Measurements from ENCODE around the gene NDNF. TPM values are rescaled to one million over a fixed set of nuclear protein-coding genes. Genes with fewer than 3 reads are reported as not detected.

The NDNF gene
- total and polyA plus RNA-seq, 2 donors (not counting 1 experiment from before 2014, with no cell fraction given) = 6.4 to 9.6 TPM

DNA sequence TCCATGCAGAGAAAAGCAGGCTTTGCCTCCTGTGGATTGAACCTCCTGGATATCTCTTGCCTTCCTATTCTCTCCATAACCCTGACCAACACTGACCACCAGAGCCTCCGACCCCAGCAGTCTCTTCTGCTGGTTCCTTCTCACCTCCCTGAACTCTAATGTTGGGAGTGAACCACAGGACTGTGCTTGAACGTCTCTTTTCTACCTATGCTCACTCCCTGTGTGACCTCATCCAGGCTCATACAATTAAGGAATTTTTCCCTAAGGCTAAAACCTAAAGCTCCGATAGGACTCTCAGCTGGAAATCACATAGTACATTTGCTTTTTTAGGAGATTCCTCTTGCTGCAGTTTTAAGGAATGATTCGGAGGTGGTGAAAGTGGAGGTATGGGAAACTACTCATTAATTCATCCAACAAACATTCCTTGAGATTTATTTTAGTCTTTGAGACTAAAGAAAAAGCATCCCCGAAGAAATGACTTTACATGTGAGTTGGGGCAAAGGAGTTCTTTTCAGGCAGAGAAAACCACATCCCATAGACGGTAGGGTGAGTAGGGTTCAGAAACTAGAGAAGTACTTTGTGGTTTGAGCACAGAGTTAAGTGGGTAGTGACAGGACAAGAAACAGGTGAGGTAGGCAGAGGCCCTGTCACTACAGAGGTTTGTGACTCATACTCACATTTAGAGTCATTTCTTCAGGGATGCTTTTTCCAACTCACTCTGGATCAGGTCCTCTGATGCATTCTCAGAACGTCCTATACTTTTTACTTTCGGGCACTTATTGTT, 30.8 kb downstream of the NDNF start:
- TF ChIP-seq, protein P1, sequence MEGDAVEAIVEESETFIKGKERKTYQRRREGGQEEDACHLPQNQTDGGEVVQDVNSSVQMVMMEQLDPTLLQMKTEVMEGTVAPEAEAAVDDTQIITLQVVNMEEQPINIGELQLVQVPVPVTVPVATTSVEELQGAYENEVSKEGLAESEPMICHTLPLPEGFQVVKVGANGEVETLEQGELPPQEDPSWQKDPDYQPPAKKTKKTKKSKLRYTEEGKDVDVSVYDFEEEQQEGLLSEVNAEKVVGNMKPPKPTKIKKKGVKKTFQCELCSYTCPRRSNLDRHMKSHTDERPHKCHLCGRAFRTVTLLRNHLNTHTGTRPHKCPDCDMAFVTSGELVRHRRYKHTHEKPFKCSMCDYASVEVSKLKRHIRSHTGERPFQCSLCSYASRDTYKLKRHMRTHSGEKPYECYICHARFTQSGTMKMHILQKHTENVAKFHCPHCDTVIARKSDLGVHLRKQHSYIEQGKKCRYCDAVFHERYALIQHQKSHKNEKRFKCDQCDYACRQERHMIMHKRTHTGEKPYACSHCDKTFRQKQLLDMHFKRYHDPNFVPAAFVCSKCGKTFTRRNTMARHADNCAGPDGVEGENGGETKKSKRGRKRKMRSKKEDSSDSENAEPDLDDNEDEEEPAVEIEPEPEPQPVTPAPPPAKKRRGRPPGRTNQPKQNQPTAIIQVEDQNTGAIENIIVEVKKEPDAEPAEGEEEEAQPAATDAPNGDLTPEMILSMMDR (conservative IDR thresholded peaks at IDR 0.05 in 1 of 2, IDR thresholded peaks at IDR 0.05 in 1 of 2; ENCODE audit: low read depth in 1 of 2, low read length in 2 of 2) = no peak
- TF ChIP-seq EZH2 (IDR thresholded peaks at IDR 0.05; ENCODE audit: low read length, missing control alignments) = no peak

DNA sequence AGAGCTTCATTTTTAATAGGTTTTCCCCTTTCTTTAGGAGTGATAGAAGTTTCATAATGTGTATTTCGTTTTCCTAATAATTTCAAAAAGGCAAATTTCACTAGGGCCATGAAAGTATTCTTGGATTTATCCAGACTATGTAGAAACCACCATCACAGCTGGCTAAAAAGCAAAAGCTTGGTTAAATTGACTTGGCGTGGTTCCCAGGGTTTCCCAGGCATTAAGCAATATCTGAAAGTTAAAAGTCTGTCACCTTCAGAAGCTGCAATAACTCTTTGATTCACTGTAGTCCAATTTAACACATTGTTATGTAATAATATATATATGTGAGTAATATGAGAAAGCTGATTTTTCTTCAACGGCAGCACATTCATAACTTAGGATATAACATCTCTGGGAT, 38.3 kb downstream of the NDNF start:
- DNase-seq (ENCODE audit: low read depth in 2 of 2) = peak; percentile 58 to 82
- Histone ChIP-seq H2AFZ (ENCODE audit: low read length) (no peak overlapping the region), H3K36me3 (ENCODE audit: control insufficient read depth, insufficient read depth, low read length) (no peaks in the 10 kb centered on the region), H3K4me3 (replicated peaks in 1 of 4; ENCODE audit: control extremely low read depth in 1 of 4, insufficient read depth in 1 of 4, low read depth in 3 of 4, low read length in 4 of 4) (no peak overlapping the region), H3K9ac (ENCODE audit: insufficient read depth, low read length) (no peak overlapping the region), H3K9me3 (ENCODE audit: control insufficient read depth, insufficient read depth, low read depth, low read length) (no peaks in the 10 kb centered on the region), H3K79me2 (ENCODE audit: control insufficient read depth, insufficient read depth, low read length) (no peaks in the 10 kb centered on the region), H3K27me3 (ENCODE audit: control insufficient read depth, insufficient read depth, low read length) (no peaks in the 10 kb centered on the region), H3K4me2 (ENCODE audit: extremely low read depth, insufficient read depth, low read length) (no peak overlapping the region), H4K20me1 (ENCODE audit: control insufficient read depth, extremely low read depth, insufficient read depth, low read length) (no peaks in the 10 kb centered on the region), H3K4me1 (ENCODE audit: control insufficient read depth, extremely low read depth, insufficient read depth, low read length) (no peaks in the 10 kb centered on the region), H3K27ac (ENCODE audit: insufficient read depth, low read length) (no peak overlapping the region)
- TF ChIP-seq, protein P1 (conservative IDR thresholded peaks at IDR 0.05 in 1 of 2, IDR thresholded peaks at IDR 0.05 in 1 of 2; ENCODE audit: low read depth in 1 of 2, low read length in 2 of 2) = no peak
- no peak for TF ChIP-seq EZH2 (IDR thresholded peaks at IDR 0.05; ENCODE audit: low read length, missing control alignments)

More for the DNA sequence above, 30.8 kb downstream of the NDNF start:
- Histone ChIP-seq H4K20me1 (ENCODE audit: control insufficient read depth, extremely low read depth, insufficient read depth, low read length) (no peaks in the 10 kb centered on the region), H3K4me2 (ENCODE audit: extremely low read depth, insufficient read depth, low read length) (no peak overlapping the region), H3K36me3 (ENCODE audit: control insufficient read depth, insufficient read depth, low read length) (no peaks in the 10 kb centered on the region), H3K79me2 (ENCODE audit: control insufficient read depth, insufficient read depth, low read length) (no peaks in the 10 kb centered on the region), H3K9me3 (ENCODE audit: control insufficient read depth, insufficient read depth, low read depth, low read length) (no peaks in the 10 kb centered on the region), H3K4me1 (ENCODE audit: control insufficient read depth, extremely low read depth, insufficient read depth, low read length) (no peaks in the 10 kb centered on the region), H3K27me3 (ENCODE audit: control insufficient read depth, insufficient read depth, low read length) (no peaks in the 10 kb centered on the region), H3K27ac (ENCODE audit: insufficient read depth, low read length) (no peak overlapping the region), H2AFZ (ENCODE audit: low read length) (no peak overlapping the region), H3K4me3 (replicated peaks in 1 of 4; ENCODE audit: control extremely low read depth in 1 of 4, insufficient read depth in 1 of 4, low read depth in 3 of 4, low read length in 4 of 4) (no peak overlapping the region), H3K9ac (ENCODE audit: insufficient read depth, low read length) (no peak overlapping the region)
- DNase-seq (ENCODE audit: low read depth in 2 of 2) = no peak

DNA sequence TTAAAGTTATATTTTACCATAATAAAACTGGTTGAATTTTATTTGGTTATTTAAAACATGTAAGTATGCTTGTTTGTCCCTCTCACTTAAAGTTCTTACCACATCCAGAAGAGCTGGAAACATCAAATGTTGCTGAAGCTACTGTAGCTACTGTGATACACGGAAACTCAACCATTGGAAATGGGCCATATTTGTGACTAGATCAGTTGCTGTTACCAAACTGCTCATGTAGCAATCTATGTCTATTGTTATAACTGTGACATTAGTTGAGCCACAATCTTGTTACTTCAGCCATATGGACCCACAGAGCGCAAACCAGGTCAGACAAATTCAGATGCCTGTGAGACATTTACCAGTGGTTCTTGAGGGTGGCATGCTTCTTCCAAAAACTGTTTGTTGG, 41.6 kb downstream of the NDNF start:
- Histone ChIP-seq H3K79me2 (ENCODE audit: control insufficient read depth, insufficient read depth, low read length) (no peaks in the 10 kb centered on the region), H3K9ac (ENCODE audit: insufficient read depth, low read length) (no peak overlapping the region), H3K27ac (ENCODE audit: insufficient read depth, low read length) (no peak overlapping the region), H3K27me3 (ENCODE audit: control insufficient read depth, insufficient read depth, low read length) (no peaks in the 10 kb centered on the region), H3K36me3 (ENCODE audit: control insufficient read depth, insufficient read depth, low read length) (no peaks in the 10 kb centered on the region), H3K9me3 (ENCODE audit: control insufficient read depth, insufficient read depth, low read depth, low read length) (no peaks in the 10 kb centered on the region), H3K4me3 (replicated peaks in 1 of 4; ENCODE audit: control extremely low read depth in 1 of 4, insufficient read depth in 1 of 4, low read depth in 3 of 4, low read length in 4 of 4) (no peak overlapping the region), H4K20me1 (ENCODE audit: control insufficient read depth, extremely low read depth, insufficient read depth, low read length) (no peaks in the 10 kb centered on the region), H2AFZ (ENCODE audit: low read length) (no peak overlapping the region), H3K4me1 (ENCODE audit: control insufficient read depth, extremely low read depth, insufficient read depth, low read length) (no peaks in the 10 kb centered on the region), H3K4me2 (ENCODE audit: extremely low read depth, insufficient read depth, low read length) (no peak overlapping the region)
- no peak for TF ChIP-seq EZH2 (IDR thresholded peaks at IDR 0.05; ENCODE audit: low read length, missing control alignments)
- TF ChIP-seq, protein P1 (conservative IDR thresholded peaks at IDR 0.05 in 1 of 2, IDR thresholded peaks at IDR 0.05 in 1 of 2; ENCODE audit: low read depth in 1 of 2, low read length in 2 of 2) = no peak
- DNase-seq (ENCODE audit: low read depth in 2 of 2) = no peak

Measured in fibroblast of lung (primary cell).